Measurements from ENCODE around the gene LAMA1. TPM values are rescaled to one million over a fixed set of nuclear protein-coding genes. Genes with fewer than 3 reads are reported as not detected.

Gene LAMA1
- total RNA-seq, 4 donors from 2014 or later: under 0.01 to 1.0 (median 0.60) TPM

DNA sequence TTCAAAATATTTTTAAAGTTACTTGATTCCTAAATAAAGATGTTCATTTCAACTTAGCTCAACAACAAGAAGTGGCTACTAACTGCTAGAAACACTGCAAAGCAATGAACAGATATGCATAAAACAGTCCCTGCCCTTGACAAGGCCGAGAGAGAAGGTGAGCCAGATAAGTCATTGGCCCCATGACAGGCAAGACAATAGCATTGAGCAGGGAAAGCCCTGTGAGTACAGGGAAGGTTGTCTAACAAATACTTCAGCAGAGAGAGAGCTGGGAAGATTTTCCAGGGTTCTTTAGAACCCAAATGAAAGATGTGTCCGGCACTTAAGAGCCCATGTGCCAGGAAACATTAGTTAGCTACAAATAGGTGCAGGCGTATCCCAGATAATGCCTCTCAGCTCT lies 4.7 kb downstream of the LAMA1 start:
- H3K4me3 ChIP-seq: no peak overlapping the region

GRCh38 chr18:7111134-7111533 lies 6.5 kb downstream of the LAMA1 start:
- TF ChIP-seq, protein P1, sequence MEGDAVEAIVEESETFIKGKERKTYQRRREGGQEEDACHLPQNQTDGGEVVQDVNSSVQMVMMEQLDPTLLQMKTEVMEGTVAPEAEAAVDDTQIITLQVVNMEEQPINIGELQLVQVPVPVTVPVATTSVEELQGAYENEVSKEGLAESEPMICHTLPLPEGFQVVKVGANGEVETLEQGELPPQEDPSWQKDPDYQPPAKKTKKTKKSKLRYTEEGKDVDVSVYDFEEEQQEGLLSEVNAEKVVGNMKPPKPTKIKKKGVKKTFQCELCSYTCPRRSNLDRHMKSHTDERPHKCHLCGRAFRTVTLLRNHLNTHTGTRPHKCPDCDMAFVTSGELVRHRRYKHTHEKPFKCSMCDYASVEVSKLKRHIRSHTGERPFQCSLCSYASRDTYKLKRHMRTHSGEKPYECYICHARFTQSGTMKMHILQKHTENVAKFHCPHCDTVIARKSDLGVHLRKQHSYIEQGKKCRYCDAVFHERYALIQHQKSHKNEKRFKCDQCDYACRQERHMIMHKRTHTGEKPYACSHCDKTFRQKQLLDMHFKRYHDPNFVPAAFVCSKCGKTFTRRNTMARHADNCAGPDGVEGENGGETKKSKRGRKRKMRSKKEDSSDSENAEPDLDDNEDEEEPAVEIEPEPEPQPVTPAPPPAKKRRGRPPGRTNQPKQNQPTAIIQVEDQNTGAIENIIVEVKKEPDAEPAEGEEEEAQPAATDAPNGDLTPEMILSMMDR (IDR thresholded peaks at IDR 0.05): no peak
- no peak for TF ChIP-seq EP300 (IDR thresholded peaks at IDR 0.05)
- TF ChIP-seq POLR2A (IDR thresholded peaks at IDR 0.05): no peak
- TF ChIP-seq POLR2AphosphoS5 (IDR thresholded peaks at IDR 0.05): no peak
- H3K27me3 ChIP-seq: peaks cover 86% of the 10 kb centered on the region
- no peak for ATAC-seq

More for the DNA sequence above, 4.7 kb downstream of the LAMA1 start:
- Histone ChIP-seq H3K36me3 (no peaks in the 10 kb centered on the region), H3K4me1 (peaks cover 0 to 23% (median 18%) of the 10 kb centered on the region in 3 donors), H3K9me3 (no peaks in the 10 kb centered on the region), H3K27ac (no peak overlapping the region), H3K27me3 (peaks cover 95% of the 10 kb centered on the region)
- no peak for ATAC-seq
- TF ChIP-seq, protein P1 (IDR thresholded peaks at IDR 0.05): no peak
- TF ChIP-seq POLR2AphosphoS5 (IDR thresholded peaks at IDR 0.05) (no peak), POLR2A (IDR thresholded peaks at IDR 0.05) (no peak), EP300 (IDR thresholded peaks at IDR 0.05) (no peak)
- WGBS, 2 donors (ENCODE audit: low coverage in 1 of 2): 83 to 89% methylated on average over 1 to 3 of the region's 3 CpGs

DNA sequence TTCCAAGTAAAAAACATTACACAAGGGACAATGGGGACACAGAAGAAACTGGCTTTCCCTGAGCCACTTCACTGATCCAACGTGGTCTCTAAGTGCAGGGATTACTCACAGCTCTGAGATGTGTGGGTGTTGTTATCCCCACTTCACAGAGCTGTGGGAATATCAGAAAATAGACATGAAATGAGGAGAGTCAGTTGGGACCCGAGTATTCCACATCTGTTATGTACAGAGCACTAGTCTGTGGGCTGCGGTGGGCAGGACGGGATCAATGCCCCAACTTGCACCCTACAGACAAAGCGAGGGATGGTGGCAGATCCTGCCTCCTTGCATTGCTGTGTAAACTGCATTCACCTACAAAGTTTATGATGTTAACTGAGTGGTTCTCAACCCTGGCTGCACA lies 11.7 kb downstream of the LAMA1 start:
- no peaks in the 10 kb centered on the region for H3K4me1 ChIP-seq
- no peak overlapping the region for H3K4me3 ChIP-seq
- ATAC-seq: no peak
- TF ChIP-seq, protein P1 (IDR thresholded peaks at IDR 0.05): no peak
- TF ChIP-seq EP300 (IDR thresholded peaks at IDR 0.05): no peak
- TF ChIP-seq POLR2AphosphoS5 (IDR thresholded peaks at IDR 0.05): no peak
- no peak for TF ChIP-seq POLR2A (IDR thresholded peaks at IDR 0.05)
- no peaks in the 10 kb centered on the region for H3K9me3 ChIP-seq
- H3K36me3 ChIP-seq: no peaks in the 10 kb centered on the region
- H3K27ac ChIP-seq: no peak overlapping the region
- H3K27me3 ChIP-seq: peaks cover 36% of the 10 kb centered on the region
- WGBS, 2 donors (ENCODE audit: low coverage in 1 of 2): 67 to 71% methylated on average over 2 to 5 of the region's 5 CpGs

More at GRCh38 chr18:7111134-7111533, 6.5 kb downstream of the LAMA1 start:
- 62 to 69% methylated on average over 2 of the region's 2 CpGs for WGBS, 2 donors (ENCODE audit: low coverage in 1 of 2)
- no peaks in the 10 kb centered on the region for H3K36me3 ChIP-seq
- no peak overlapping the region for H3K4me3 ChIP-seq
- no peaks in the 10 kb centered on the region for H3K9me3 ChIP-seq
- H3K4me1 ChIP-seq: peaks cover 0 to 5% (median 2%) of the 10 kb centered on the region in 3 donors
- H3K27ac ChIP-seq: no peak overlapping the region

DNA sequence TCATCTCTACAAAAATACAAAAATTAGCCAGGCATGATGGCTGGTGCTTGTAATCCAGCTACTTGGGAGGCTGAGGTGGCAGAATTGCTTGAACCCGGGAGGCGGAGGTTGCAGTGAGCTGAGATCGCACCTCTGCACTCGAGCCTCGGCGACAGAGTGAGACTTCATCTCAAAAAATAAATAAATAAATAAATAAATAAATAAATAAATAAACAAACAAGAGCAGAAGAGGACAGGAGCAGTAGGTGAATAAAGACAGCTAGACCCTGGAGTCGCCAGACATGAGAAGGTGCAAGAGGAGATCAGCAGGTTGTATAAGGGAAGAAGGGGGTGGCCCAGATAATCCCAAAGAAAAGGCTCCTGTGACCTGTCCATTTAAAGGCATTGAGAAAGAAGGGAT lies 12.3 kb downstream of the LAMA1 start:
- WGBS, 2 donors (ENCODE audit: low coverage in 1 of 2): 78 to 100% methylated on average over 2 to 3 of the region's 7 CpGs
- no peak overlapping the region for H3K27ac ChIP-seq
- TF ChIP-seq POLR2A (IDR thresholded peaks at IDR 0.05) (no peak), POLR2AphosphoS5 (IDR thresholded peaks at IDR 0.05) (no peak), EP300 (IDR thresholded peaks at IDR 0.05) (no peak)
- TF ChIP-seq, protein P1 (IDR thresholded peaks at IDR 0.05): no peak
- no peak for ATAC-seq
- H3K9me3 ChIP-seq: no peaks in the 10 kb centered on the region
- H3K27me3 ChIP-seq: peaks cover 29% of the 10 kb centered on the region
- H3K4me3 ChIP-seq: no peak overlapping the region
- no peaks in the 10 kb centered on the region for H3K36me3 ChIP-seq
- no peaks in the 10 kb centered on the region for H3K4me1 ChIP-seq

DNA sequence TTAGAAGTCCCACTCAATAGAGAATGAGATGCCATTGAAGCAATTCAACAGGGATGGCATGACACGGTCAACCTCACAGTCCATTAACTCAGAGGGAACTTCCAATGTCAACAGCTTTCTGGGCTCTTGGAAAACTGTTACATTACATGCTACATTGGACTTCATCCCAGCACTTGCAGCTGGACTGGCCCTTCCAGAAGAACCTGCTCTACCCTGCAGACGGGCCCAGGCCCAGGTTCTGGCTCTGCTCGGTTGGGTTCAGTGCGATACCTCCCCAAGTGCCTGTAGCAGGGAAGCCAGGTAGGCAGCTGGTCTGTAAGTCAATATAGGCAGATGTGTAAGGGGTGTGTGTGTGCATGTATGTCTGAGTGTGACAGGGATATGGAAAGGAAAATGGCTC lies 12.9 kb downstream of the LAMA1 start:
- TF ChIP-seq, protein P1 (IDR thresholded peaks at IDR 0.05): no peak
- no peak for TF ChIP-seq POLR2AphosphoS5 (IDR thresholded peaks at IDR 0.05)
- no peak for TF ChIP-seq POLR2A (IDR thresholded peaks at IDR 0.05)
- TF ChIP-seq EP300 (IDR thresholded peaks at IDR 0.05): no peak
- no peak for ATAC-seq
- Histone ChIP-seq H3K4me3 (no peak overlapping the region), H3K27me3 (peaks cover 24% of the 10 kb centered on the region), H3K27ac (no peak overlapping the region), H3K9me3 (no peaks in the 10 kb centered on the region), H3K36me3 (no peaks in the 10 kb centered on the region), H3K4me1 (no peaks in the 10 kb centered on the region)
- WGBS, 2 donors (ENCODE audit: low coverage in 1 of 2): 95% methylated on average over 4 of the region's 4 CpGs; no CpG with 5 or more reads in 1 of the 2 donors
